Measurements from ENCODE around the gene SSBP2. TPM values are rescaled to one million over a fixed set of nuclear protein-coding genes. Genes with fewer than 3 reads are reported as not detected.

SSBP2 gene
- total and polyA plus RNA-seq, 3 experiments from 2014 or later, result 9.2 to 21.8 (median 10.4) TPM

DNA sequence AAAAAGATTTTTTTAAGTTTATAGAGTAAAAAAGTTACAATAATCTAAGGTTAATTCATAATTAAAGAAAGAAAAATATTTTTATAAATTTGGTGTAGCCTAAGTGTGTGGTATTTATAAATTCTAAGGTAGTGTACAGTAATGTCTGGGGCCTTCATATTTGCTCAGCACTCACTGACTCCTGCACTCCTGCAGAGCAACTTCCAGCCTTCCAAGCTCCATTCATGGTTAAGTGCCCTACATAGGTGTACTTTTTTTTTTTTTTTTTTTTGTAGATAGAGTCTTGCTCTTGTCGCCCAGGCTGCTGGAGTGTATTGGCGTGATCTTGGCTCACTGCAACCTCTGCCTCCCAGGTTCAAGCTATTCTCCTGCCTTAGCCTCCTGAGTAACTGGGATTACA, 367.0 kb downstream of the SSBP2 start:
- no peaks in the 10 kb centered on the region for H3K9me3 Mint-ChIP-seq
- no peaks in the 10 kb centered on the region for H3K36me3 ChIP-seq (ENCODE audit: insufficient read depth, low read length)
- peaks cover 0 to 15% of the 10 kb centered on the region in 2 donors for H3K27me3 Mint-ChIP-seq
- H3K9me3 ChIP-seq (ENCODE audit: low read length), result no peaks in the 10 kb centered on the region
- no peak overlapping the region for H3K4me3 ChIP-seq (ENCODE audit: low read length)
- H3K36me3 Mint-ChIP-seq, result no peaks in the 10 kb centered on the region
- H3K27me3 ChIP-seq (ENCODE audit: insufficient read depth, low read length, poor library complexity, severe bottlenecking), result no peaks in the 10 kb centered on the region
- ChIA-PET POLR2A (no interaction called here), CTCF (no interaction called here)
- no peaks in the 10 kb centered on the region for H3K4me1 Mint-ChIP-seq
- peak overlapping the region in 1 of 8 donors; percentile 46 for H3K27ac Mint-ChIP-seq
- no peak for DNase-seq
- H3K4me1 ChIP-seq (ENCODE audit: insufficient read depth, low read length), result no peaks in the 10 kb centered on the region
- H3K4me3 Mint-ChIP-seq, result no peak overlapping the region
- no peak overlapping the region for H3K27ac ChIP-seq (ENCODE audit: low read depth, low read length)

DNA sequence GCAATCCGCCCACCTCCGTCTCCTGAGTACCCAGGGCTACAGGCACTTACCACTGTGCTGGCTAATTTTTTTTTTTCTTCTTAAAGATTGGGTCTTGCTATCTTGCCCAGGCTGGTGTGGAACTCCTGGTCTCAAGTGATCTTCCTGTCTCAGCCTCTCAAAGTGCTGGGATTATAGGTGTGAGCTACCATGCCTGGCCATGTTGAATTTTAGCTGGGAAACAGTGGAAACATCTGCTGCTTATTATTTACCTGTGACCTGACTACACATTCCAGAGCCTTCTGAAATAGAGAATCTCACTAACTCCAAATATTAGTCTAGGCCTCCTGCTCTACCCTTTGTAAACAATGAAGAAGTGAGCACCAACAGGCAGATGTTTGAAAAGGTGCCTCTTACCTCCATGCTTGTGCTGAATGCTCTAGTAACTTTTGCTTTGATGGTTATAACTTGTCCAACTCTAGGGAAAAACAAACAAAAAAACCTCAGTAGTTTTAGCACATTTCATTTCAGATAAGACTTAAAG, 379.5 kb downstream of the SSBP2 start:
- Histone ChIP-seq H3K4me1 (ENCODE audit: insufficient read depth, low read length) (no peaks in the 10 kb centered on the region), H3K9me3 (ENCODE audit: low read length) (no peaks in the 10 kb centered on the region), H3K27ac (ENCODE audit: low read depth, low read length) (no peak overlapping the region), H3K4me3 (ENCODE audit: low read length) (no peak overlapping the region), H3K36me3 (ENCODE audit: insufficient read depth, low read length) (no peaks in the 10 kb centered on the region), H3K27me3 (ENCODE audit: insufficient read depth, low read length, poor library complexity, severe bottlenecking) (no peaks in the 10 kb centered on the region)
- H3K9me3 Mint-ChIP-seq, result no peaks in the 10 kb centered on the region
- H3K27me3 Mint-ChIP-seq, result peaks cover 2 to 23% of the 10 kb centered on the region in 2 donors
- H3K36me3 Mint-ChIP-seq, result peaks cover 0 to 1% (median 0%) of the 10 kb centered on the region in 3 donors
- DNase-seq, result no peak
- H3K4me1 Mint-ChIP-seq, result no peaks in the 10 kb centered on the region
- ChIA-PET CTCF (no interaction called here), POLR2A (no interaction called here)
- no peak overlapping the region for H3K27ac Mint-ChIP-seq
- no peak overlapping the region for H3K4me3 Mint-ChIP-seq

DNA sequence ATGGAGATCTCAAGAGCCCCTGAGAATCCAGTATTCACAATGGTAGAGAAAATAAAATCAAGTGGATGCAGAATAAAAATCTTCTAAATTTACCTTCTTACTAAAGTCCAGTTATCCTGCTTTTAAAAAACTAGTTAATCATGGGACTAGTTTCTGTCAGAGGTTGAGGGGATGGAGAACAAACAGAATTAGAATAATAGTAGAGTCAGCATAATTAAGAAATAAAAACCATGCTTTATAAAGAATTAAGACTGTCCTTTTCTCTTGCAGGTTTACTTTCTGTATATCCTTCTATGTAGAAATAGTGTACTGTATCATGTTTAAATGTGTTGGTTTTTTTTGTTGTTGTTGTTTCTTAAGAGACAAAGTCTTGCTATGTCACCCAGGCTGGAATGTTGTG, 380.0 kb downstream of the SSBP2 start:
- H3K27me3 ChIP-seq (ENCODE audit: insufficient read depth, low read length, poor library complexity, severe bottlenecking), result no peaks in the 10 kb centered on the region
- CTCF ChIA-PET, result no interaction called here
- no peak overlapping the region for H3K27ac ChIP-seq (ENCODE audit: low read depth, low read length)
- DNase-seq, result no peak
- Mint-ChIP-seq H3K4me1 (no peaks in the 10 kb centered on the region), H3K36me3 (peaks cover 0 to 1% (median 0%) of the 10 kb centered on the region in 3 donors), H3K4me3 (no peak overlapping the region), H3K9me3 (no peaks in the 10 kb centered on the region), H3K27ac (no peak overlapping the region), H3K27me3 (peaks cover 0 to 22% of the 10 kb centered on the region in 2 donors)
- no peaks in the 10 kb centered on the region for H3K4me1 ChIP-seq (ENCODE audit: insufficient read depth, low read length)
- no peaks in the 10 kb centered on the region for H3K9me3 ChIP-seq (ENCODE audit: low read length)
- H3K36me3 ChIP-seq (ENCODE audit: insufficient read depth, low read length), result no peaks in the 10 kb centered on the region
- H3K4me3 ChIP-seq (ENCODE audit: low read length), result no peak overlapping the region
- POLR2A ChIA-PET, result no interaction called here

- H3K9me3 ChIP-seq (ENCODE audit: low read length), result no peaks in the 10 kb centered on the region
- CTCF ChIA-PET, result no interaction called here
- no peaks in the 10 kb centered on the region for H3K9me3 Mint-ChIP-seq
- H3K4me3 ChIP-seq (ENCODE audit: low read length), result no peak overlapping the region
- no peak overlapping the region for H3K27ac ChIP-seq (ENCODE audit: low read depth, low read length)
- H3K27ac Mint-ChIP-seq, result no peak overlapping the region
- H3K27me3 ChIP-seq (ENCODE audit: insufficient read depth, low read length, poor library complexity, severe bottlenecking), result no peaks in the 10 kb centered on the region
- POLR2A ChIA-PET, result no interaction called here
- H3K27me3 Mint-ChIP-seq, result peaks cover 0 to 10% of the 10 kb centered on the region in 2 donors
- peaks cover 0 to 1% (median 0%) of the 10 kb centered on the region in 3 donors for H3K36me3 Mint-ChIP-seq
- no peaks in the 10 kb centered on the region for H3K36me3 ChIP-seq (ENCODE audit: insufficient read depth, low read length)
- DNase-seq, result no peak
- no peaks in the 10 kb centered on the region for H3K4me1 ChIP-seq (ENCODE audit: insufficient read depth, low read length)
- H3K4me1 Mint-ChIP-seq, result no peaks in the 10 kb centered on the region
- H3K4me3 Mint-ChIP-seq, result no peak overlapping the region
Observed at GRCh38 chr5:81365541-81365940, 385.4 kb downstream of the SSBP2 start.

GRCh38 chr5:81363093-81363871, 387.6 kb downstream of the SSBP2 start:
- CTCF ChIA-PET, result no interaction called here
- no peak overlapping the region for H3K4me3 ChIP-seq (ENCODE audit: low read length)
- no peaks in the 10 kb centered on the region for H3K27me3 ChIP-seq (ENCODE audit: insufficient read depth, low read length, poor library complexity, severe bottlenecking)
- no peaks in the 10 kb centered on the region for H3K4me1 ChIP-seq (ENCODE audit: insufficient read depth, low read length)
- H3K4me1 Mint-ChIP-seq, result no peaks in the 10 kb centered on the region
- no peak for DNase-seq
- no peaks in the 10 kb centered on the region for H3K9me3 ChIP-seq (ENCODE audit: low read length)
- no peaks in the 10 kb centered on the region for H3K36me3 Mint-ChIP-seq
- no peaks in the 10 kb centered on the region for H3K36me3 ChIP-seq (ENCODE audit: insufficient read depth, low read length)
- no peaks in the 10 kb centered on the region for H3K9me3 Mint-ChIP-seq
- no peak overlapping the region for H3K4me3 Mint-ChIP-seq
- H3K27ac ChIP-seq (ENCODE audit: low read depth, low read length), result no peak overlapping the region
- POLR2A ChIA-PET, result no interaction called here
- H3K27ac Mint-ChIP-seq, result no peak overlapping the region
- peaks cover 4 to 17% of the 10 kb centered on the region in 2 donors for H3K27me3 Mint-ChIP-seq

Other genes starting within 250 kb of the SSBP2 start
- 1 to 10 TPM; 8.3 to 8.8 TPM for gene ATG10, start 220.9 kb upstream of the SSBP2 start, total RNA-seq
- 10.3 TPM for gene ATG10, start 220.9 kb upstream of the SSBP2 start, polyA plus RNA-seq

All from CD8-positive, alpha-beta memory T cell (primary cell).